Measurements from ENCODE around the gene TUBGCP5.

TUBGCP5 gene

DNA sequence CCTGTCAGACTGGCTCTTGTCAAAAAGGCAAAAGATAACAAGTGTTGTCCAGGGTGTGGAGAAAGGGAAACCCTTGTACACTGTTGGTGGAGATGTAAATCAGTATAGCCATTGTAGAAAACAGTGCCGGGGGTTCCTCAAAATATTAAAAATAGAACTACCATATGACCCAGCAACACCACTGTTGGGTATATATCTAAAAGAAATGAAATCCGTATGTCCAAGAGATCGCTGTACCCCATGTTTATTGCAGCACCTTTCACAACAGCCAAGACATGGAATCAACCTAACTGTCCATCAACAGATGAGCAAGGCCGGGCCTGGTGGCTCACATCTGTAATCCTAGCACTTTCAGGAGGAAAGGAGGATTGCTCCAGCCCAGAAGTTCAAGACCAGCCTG is 65.4 kb downstream of the TUBGCP5 start:
- DNase-seq = peak in 1 of 3 donors; percentile 32

DNA sequence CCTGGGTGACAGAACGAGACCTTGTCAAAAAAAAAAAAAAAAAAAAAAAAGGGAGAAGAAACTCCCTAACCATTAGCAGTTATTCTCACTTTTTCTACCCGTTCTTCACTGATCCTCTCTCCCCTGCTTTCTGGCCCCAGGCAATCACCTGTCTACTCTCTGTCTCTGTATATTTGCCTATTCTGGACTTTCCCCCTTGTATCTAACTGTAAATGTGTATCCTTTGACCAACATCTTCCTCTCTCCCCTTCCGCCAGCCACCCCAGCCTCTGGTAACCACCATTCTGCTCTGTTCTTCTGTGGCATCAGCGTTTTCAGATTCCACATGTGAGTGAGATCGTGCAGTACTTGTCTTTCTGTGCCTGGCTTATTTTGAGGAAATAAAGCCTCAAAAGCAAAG is 66.1 kb downstream of the TUBGCP5 start:
- DNase-seq = peak; percentile 66 to 73 (median 69)

DNA sequence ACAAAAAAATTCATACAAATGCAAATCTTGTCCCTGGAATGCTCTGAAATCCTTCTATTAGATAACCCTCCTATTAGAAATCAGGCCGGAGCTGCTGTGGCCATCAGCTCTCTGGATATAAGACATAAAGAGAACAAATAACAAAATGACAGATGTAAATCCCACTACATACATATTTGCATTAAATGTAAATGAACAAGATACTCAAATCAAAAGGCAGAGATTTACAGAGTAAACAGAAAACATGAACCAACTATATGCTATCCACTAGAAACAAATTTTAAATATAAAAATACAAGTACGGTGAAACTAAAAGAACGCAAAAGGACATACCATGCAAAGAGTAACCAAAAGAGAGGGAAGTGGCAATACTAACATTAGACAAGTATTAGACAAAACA is 69.9 kb downstream of the TUBGCP5 start:
- no peak for DNase-seq

DNA sequence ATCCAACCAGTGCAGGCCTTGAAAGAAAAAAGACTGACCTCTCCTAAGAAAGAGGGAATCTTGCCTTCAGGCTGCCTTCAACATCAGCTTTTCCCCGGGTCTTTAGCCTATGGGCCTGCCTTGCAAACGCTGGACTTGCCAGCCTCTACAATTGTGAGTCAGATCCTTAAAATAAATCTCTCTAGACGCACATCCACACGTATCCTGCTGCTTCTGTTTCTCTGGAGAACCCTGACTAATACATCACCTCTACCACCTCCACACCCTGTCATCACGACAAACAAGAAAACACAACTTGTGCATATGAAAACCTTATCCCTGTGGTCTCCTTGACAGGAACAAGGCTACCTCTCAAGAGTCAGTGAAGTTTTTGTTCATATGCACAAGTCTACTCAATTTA is 71.0 kb downstream of the TUBGCP5 start:
- peak; percentile 73 to 85 (median 82) for DNase-seq

DNA sequence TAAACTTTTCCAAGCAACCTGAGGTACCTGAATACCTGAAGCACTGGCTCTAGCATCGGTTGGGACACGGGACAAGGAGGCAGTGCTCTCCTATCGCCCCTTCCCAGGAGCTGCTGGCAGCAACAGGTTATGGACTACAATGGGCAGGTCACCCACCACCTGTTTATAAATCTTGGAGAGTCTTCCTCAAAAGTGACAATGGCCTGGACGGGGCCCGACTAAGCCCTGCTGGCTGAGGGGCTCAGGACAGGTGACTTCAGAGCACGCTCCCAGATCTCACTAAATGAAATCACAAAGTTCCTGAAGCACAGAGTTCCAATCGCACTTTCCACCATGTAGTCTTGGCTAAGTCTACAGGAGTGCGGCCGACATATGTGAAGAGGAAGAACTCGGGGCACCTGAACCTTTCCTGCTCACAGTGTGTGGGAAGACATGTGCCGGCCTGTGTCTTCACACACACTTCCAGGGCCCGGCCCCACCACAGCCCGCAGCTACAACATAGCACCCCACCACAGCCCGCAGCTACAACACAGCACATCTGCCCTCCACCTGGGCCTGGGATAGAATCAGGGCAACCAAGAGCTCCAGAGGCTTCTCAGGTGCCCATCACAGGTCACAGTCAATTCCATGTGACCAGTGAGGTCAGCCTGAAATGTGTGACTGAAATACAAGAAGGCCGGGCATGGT is 72.1 kb downstream of the TUBGCP5 start:
- DNase-seq = no peak

DNA sequence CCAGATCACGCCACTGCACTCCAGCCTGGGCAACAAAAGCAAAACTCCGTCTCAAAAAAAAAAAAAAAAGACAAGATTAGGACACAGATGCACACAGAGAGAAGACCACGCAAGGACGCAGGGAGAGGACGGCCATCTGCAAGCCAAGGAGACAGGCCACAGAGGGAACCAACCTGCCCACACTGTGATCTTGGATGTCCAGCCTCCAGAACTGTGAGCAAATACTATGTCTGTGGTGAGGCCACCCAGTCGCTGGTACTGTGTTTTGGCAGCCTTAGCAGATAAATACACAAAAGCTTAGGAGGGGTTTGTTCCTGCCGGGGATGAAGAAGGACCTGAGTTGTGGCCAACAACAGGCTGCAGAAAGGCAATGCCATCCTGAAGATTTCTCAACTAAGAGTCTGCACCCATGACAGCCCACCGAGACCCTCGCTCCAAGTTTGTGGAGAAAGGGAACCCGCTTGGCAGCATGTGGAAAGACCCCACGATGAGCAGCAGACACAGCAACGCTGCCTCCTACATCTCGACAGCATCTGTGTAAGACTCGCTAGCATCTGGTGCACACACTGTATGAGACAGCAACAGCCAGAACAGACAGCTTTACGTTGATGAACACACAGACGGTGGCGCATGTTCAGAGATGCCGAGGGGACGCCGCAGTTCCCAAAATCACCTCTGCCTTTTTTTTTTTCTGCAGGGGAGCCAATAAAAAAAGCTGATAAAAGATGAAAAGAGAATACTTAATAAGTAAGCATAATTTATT is 72.9 kb downstream of the TUBGCP5 start:
- no peak for DNase-seq

DNA sequence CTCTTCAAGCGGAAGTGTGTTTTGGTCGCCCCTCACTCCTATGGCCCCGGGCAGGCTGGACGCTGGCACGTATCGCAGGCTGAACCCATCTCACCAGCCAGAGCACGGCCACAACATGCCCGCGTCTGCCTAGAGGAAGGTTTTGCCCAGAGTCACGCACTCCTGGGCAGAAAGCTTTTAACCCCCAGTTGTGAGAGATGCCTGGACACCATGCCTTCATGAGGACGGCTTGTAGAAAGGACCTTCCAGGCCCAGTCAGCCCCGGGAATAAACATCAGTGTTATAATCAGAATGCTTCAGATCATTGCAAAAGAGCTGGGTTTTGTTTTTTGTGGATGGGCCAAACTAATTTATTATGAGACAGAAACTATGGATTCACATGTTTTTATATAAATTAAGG is 75.7 kb downstream of the TUBGCP5 start:
- no peak for DNase-seq

DNA sequence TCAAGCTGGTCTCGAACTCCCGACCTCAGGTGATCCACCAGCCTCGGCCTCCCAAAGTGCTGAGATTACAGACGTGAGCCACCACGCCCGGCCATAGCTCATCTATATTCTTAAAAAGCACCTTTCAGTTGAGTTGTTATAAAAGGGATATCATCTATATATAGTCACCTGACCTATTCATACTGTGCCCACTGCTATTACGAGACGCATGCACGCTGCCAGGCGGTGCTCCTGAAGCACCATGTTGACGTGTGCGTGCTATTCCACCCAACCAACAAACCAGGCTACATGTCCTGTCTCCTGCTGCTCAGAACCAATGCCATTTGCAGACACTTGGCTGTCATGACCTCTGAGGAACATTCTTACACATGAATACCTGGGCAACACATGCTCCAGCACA is 76.8 kb downstream of the TUBGCP5 start:
- DNase-seq = no peak

DNA sequence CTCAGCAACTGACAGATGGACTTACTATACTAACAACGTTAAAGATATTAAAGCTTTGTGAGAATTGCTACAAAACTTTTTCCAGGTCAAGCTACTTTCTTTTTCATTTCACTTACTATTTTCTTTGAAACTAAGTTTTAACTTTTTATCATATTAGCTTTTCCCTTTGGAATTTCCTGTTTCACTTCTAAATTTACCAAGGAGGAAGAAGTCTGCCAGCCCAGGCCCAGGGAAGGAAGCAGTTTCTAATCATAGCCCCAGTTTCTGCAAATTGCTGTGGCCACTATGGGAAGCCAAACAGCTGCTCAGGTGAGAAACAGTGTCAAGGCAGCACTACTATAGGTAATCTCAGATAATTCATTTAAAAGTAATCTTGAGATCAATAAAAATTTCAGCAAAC is 77.6 kb downstream of the TUBGCP5 start:
- peak; percentile 41 to 65 (median 43) for DNase-seq

DNA sequence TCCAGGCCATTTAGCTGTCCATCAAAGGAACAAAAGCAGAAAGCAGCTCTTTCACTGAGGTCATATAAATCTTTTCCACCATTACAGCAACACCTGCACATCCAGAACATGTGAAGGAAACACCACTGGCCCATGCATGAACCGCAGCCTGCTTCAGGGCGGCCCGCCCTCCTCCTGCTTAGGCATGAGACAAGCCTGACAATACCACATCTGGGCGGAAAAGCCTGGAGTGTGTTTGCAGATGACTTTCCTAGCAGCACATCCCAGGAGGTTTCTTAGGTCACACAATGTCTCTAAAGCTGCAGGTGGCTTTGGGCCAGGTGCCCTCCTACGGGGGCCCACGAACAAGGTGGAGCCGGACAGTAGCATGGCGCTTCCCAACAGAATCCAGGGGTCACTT is 78.8 kb downstream of the TUBGCP5 start:
- DNase-seq = no peak

DNA sequence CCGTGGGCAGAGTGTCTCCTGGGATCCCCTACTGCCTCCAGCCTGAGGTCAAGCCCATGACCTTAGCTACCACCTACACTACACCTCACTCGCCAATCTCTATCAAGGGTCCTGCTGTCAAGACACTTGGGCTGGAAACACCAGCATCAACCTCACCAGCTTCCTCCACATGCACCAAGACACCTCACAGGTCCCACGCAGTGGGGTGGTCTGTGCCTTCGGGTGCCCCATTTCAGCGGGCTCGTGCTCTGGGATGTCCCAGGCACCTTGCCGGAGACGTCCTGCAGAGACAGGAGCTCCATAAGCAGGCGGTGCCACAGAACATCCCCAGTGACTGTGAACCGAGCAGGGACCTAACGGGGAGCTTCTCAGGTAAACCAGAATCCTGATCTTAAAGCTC is 79.2 kb downstream of the TUBGCP5 start:
- DNase-seq = no peak

DNA sequence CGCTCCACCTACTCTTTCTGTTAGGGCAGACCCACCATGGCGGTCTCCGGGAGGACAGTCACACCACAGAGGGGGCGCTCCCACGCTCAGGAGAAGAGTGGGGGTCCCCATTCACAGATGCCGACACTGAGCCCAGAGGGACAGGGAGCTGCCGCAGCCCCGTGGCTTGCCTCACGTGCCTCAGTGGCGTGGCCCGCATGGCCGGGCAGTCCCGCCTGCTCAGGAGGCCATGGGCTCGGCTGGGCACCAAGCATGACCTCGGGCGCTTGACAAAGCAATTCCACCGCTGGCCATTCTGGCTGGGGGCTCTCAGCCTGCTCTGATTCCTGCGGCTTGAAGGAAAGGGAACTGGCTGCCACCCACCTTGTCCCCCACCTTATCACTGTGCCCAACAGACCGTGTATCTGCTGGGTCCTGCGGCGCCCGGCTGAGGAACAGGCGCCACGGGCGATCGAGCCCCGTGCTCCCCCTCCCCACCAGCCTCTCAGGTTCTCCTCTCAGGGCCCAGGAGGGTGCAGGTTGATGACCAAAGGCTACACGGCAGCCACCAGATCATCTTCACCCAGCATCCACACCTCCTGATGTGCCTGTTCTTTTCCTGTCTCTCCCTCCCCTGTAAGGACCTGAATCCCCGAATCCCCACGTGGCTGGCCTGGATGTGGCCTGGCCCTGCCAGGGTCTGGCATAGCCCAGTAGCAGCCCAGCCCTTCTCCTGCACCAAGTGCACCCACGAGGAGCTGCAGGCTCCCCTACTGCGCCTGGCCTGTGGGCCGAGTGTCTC is 79.9 kb downstream of the TUBGCP5 start:
- no peak for DNase-seq

DNA sequence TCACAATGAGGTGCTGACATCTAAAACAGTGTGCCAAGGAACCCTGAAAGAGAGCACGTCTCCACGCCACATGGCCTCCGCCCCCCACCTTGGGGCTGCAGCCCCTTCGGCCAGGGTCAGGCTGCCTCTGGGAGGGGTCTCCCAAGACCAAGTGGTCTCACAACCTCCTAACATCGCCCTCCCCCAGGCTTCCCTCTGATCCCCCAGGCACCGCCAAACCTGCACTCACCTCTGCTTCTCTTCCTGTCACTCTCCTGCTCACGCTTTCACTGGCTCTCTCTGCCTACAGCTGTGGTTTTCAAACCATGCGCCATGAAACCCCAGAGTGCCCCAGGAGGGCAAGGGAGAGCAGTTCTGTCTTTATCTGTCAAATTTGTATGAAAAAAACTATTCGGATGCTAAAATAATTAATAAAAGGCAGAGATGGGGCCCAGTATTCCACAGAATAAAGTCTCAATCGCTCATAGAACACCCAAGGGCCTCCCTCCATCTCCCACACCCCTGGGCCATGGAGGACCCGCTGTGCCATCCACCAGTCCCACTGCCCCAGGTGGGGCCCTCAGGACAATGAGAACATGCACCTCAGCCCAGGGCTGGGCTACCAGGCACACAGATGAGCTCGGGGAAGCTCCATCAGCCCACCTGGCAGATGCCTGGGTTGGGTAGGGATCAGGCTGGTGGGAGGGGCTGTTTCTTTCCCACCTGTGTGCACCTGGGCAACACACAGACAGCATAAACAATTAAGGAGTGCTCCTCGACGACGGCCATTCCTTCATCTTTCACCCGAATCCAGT is 80.7 kb downstream of the TUBGCP5 start:
- DNase-seq = no peak

DNA sequence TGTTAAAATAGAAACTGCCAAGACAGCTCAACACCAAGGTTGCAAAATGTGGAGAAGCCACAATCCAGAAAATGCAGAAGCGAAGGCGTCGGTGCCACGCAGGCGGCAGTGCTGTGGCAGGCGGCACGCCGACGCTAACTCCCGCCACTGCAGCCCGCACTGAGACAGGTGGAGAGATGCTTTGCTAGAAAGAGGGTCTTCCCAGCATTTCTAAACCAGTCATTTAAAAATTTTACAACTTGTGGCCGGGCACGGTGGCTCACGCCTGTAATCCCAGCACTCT is 82.5 kb downstream of the TUBGCP5 start:
- peak; percentile 82 to 90 (median 84) for DNase-seq

DNA sequence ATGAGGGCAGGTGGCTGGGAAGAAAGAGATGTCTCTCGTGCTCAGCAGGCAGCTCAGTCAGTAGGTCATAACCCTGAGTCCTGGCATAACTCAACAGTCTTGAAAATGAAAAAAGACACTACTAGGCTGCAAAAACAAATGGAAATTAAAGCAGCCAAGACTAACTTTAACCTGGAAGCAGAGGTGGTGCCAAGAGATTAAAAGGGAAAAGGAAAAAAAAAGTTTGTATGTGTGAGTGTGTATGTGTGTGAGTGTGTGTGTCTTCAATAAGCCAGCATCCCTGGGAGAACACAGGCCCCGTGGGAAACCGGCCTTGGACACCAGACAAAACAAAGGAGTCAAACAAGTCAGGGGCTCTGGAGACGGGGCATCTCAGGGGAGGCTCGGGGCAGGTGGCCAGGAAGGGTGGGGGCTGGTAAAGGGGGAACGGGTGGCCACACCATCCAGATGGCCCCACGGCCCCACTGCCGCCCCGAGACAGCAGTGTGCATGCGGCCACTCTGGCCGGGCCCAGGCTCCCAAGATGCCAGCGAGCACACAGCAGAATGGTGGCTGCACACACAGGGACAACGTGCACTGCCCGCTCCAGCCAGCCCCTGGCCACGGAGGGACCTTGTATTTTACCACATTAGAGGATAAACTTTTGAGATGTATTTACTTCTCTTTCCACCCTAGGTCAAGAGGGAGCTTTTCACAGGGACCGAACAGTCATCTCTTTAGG is 83.0 kb downstream of the TUBGCP5 start:
- DNase-seq = no peak

DNA sequence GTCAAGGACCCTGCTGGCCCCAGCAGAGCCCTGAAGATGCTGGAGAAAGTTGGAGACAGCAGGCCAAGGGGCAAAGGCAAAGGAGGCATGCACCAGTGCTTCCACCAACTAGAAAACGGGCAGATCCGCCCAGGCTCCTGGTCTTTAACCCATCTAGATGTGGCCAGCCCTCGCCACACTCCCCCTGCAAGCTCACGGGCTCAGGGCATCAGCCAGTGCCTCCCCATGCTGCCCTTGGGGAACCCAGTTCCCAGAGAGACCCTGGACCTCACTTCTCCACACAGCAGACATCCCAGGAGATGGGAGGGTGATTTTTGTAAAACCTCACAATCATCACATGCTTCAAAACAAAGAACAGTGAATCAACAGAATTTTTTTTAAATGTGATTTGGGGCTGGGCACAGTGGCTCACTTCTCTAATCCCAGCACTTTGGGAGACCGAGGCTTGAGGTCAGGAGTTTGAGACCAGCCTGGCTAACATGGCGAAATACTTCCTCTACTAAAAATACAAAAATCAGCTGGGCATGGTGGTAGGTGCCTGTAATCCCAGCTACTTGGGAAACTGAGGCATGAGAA is 83.7 kb downstream of the TUBGCP5 start:
- DNase-seq = peak in 2 of 3 donors; percentile 35 to 66

DNA sequence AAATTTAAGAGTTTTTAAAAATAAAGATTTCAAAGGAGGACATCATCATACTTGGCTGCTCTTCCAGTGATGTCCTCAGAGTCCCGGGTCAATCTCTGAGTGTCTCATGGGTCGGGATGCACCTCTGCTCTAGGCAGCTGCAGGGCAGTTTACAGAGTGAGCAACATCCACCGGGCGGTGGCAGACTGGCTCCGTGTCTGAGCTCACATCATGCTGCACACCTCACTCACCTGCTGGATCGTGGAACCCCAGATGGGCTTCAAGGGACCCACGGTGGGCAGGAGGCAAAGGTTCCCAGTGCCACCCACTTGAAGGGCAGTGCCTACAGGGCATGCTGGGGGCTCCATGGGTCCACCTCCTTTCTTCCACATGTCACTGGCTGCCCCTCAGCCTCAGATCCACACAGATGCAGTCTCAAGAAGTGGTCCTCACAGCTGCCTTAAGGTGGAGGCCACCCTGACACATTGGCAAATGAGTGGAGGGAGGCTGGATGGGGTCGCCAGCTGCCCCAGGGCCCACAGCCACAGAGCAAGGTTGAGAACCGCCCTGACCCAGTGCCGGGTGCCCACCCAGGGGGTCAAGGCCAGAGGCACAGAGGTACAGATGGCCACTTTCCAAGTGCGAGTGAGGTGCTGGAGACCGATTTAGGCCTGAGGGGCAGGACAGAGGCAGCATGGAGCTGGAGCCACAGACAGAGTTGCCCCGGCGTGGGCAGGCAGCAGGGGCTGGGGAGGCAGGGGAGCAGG is 84.4 kb downstream of the TUBGCP5 start:
- DNase-seq = no peak

DNA sequence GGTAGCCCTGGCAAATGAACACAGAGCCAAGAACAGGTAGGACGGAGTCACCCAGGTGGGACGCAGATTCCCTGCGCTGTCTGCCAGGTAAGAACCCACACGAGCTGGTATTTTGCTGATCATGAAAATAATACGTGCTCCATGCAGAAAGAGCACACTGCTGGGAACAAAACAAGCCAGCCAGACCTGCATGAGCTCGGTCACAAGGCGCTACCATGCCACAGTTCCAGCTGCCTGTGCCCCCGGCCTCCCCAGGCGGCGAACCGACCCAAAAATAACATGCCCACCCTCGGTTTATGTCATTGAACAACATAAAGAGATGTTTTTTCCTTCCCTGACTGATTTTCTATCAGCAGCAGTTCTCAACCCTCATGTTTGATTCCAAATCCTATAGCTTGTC is 85.0 kb downstream of the TUBGCP5 start:
- no peak for DNase-seq

DNA sequence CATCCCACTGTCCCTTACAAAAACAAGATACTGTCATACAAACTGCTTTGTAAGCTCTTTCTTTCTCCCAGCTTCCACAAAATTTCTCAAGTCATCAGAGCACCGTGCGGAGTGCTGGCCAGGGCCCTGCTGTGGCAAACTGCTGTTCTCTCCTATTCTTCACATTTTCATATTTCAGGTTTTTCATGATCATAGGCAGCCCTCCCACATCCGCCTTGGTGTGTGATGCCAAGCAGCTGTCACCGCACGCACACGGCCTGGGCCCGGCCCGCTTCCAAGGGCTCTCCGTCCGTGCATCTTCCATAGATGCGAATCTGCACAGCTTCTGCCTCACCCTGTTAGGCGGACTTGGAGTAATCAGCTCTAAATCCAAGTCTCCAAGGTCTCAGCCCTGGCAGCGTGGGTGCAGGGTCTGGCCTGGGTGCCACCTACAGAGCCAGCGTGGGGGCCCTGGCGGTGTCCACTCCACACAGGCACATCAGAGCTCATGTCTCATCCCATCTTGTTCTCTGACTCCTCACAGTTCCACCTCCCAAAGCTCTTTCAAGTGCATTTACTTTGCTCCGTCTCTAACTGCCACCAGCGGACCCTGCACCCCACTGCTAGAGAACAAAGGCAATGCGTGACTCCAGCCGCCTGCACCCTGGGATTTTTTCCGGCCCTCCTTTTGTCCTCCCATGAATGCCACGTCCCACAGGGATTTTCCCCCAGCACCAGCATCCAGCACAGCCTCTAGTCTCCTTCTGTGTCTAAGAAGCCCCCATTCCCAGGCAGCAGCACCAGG is 86.4 kb downstream of the TUBGCP5 start:
- no peak for DNase-seq

Data from suppressor macrophage treated with lipopolysaccharide for 1 hour (primary cell).